ENCODE results near the gene CFAP77. TPM values are rescaled to one million over a fixed set of nuclear protein-coding genes. Genes with fewer than 3 reads are reported as not detected.
A peak's percentile ranks its signal among the peaks of the same experiment; 100 is the strongest.

CFAP77 gene
- total and polyA plus RNA-seq, 7 donors = not detected

- H3K27ac ChIP-seq = no peak overlapping the region
- no peak overlapping the region for H3K4me3 ChIP-seq
- no peak for TF ChIP-seq CTCF (IDR thresholded peaks at IDR 0.05)
- no peaks in the 10 kb centered on the region for H3K9me3 ChIP-seq
- H3K27me3 ChIP-seq (ENCODE audit: insufficient read depth in 3 of 3, low read length in 2 of 3) = peaks cover 0 to 23% (median 11%) of the 10 kb centered on the region in 3 donors
- no peak for DNase-seq
- H3K4me1 ChIP-seq = no peaks in the 10 kb centered on the region
- intact Hi-C loops (cut with DNase I) = no loop called here
- no peaks in the 10 kb centered on the region for H3K36me3 ChIP-seq (ENCODE audit: insufficient read depth in 1 of 2, low read depth in 1 of 2)
- ATAC-seq = no peak
- 58 to 80% (median 64%) methylated on average over 5 of the region's 5 CpGs for WGBS, 3 donors
These were observed 110.6 kb downstream of the CFAP77 start for GRCh38 chr9:132520612-132521011.

DNA sequence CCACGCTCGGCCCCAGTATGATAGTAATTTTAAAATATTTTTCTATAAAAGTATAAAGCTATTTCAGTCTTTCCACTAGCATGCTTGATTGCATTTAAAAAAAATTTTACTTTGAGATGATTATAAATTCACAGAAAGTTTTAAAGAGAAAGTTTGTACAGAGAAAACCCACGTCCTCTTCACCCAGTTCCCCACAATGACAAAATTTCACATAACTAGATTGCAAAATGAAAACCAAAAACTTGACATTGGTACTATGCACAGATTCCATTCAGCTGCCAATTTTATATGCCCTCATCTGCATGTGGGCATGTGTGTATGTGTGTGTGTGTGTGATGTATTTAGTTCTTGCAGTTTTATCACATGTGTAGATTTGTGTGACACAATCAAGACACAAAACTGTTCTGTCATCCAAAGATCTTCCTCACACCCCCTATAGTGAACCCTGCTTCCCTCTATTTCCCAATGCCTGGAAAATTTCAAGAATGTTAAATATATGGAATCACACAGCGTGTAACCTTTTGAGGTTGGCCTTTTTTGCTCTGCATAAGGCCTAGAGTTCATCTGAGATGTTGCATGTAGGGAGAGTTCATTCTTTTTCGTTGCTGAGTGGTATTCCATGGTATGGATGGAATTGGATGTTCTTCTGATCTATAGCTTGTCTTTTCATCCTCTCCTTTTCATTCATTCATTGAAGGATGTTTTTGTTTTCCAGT is 115.5 kb downstream of the CFAP77 start:
- no peak for DNase-seq
- Histone ChIP-seq H3K4me3 (no peak overlapping the region), H3K36me3 (ENCODE audit: insufficient read depth in 1 of 2, low read depth in 1 of 2) (no peaks in the 10 kb centered on the region), H3K27ac (no peak overlapping the region), H3K27me3 (ENCODE audit: insufficient read depth in 3 of 3, low read length in 2 of 3) (peaks cover 0 to 13% (median 0%) of the 10 kb centered on the region in 3 donors), H3K4me1 (no peaks in the 10 kb centered on the region), H3K9me3 (no peaks in the 10 kb centered on the region)
- 81 to 83% (median 81%) methylated on average over 5 of the region's 5 CpGs for WGBS, 3 donors
- TF ChIP-seq CTCF (IDR thresholded peaks at IDR 0.05) = no peak
- intact Hi-C loops (cut with DNase I) = no loop called here
- ATAC-seq = no peak

DNA sequence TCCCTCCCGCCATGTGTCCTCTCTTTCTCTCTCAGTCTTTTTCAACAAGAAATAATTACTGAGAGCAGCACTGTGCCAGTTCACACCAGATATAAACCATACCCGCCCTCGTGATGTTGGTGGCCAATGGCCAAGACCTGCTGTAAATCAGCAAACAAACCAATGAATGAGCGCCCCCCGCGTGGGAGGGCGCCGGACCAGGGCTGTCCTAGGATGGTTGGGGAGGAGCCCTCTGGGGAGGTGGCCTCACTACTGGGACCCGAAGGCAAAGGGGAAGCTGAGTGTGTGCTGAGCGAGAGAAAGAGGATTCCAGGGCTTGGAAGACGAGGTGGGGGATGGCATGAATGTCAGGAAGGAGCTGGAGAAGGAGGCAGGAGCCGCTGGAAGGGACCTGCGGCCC is 121.2 kb downstream of the CFAP77 start:
- WGBS, 3 donors = 29 to 31% (median 31%) methylated on average over 13 of the region's 13 CpGs
- Histone ChIP-seq H3K27ac (no peak overlapping the region), H3K9me3 (peaks cover 8% of the 10 kb centered on the region), H3K36me3 (ENCODE audit: insufficient read depth in 1 of 2, low read depth in 1 of 2) (no peaks in the 10 kb centered on the region), H3K4me1 (no peaks in the 10 kb centered on the region), H3K4me3 (no peak overlapping the region), H3K27me3 (ENCODE audit: insufficient read depth in 3 of 3, low read length in 2 of 3) (peaks cover 0 to 39% (median 9%) of the 10 kb centered on the region in 3 donors)
- DNase-seq = peak in 1 of 2 donors; percentile 28
- no peak for ATAC-seq
- intact Hi-C loops (cut with DNase I) = no loop called here
- TF ChIP-seq CTCF (IDR thresholded peaks at IDR 0.05) = no peak

DNA sequence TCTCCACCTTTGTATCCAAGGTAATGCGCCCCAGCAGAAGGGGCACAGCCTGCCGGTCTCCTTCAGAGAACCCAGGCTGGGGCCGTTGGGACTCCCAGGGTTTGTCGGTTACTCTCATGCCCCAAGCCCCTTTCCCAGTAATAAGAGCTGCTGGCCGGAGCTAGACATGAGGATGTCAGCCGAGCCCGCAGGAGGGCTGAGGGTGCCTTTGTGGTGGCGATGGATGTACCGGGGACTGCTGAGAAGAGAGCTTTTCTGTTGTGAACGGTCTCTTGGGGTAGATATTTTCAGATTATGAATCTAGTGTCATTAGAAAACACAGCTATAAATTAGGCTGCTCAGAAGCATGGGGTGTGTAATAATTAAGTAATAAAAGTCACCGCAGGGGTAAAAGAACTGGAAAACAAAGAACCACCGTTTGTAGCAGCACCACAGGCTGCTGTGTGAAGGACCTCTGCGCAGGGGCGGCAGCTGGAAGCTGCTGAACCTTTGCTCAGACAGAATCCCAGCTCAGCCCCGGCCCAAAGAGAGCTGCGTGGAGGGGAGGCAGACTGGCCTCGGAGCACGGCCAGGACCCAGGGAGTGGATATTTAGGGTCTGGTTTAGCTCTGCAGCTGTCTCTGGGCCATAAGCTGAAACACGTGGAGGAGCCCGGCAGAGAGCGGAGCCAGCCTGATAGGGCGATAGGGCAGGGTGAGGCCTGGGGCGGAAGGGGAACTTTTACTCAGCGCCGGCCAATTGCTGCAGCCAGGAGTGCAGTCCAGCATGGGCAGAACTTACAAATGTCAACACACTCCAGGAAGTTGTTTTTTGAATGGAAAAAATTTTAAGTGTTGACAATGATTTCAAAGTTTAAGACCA is 121.9 kb downstream of the CFAP77 start:
- no peak overlapping the region for H3K4me3 ChIP-seq
- no peaks in the 10 kb centered on the region for H3K4me1 ChIP-seq
- peaks cover 8% of the 10 kb centered on the region for H3K9me3 ChIP-seq
- WGBS, 3 donors = 58 to 65% (median 65%) methylated on average over 25 of the region's 25 CpGs
- H3K27ac ChIP-seq = no peak overlapping the region
- ATAC-seq (no peak), DNase-seq (peak in 1 of 2 donors; percentile 24)
- no peaks in the 10 kb centered on the region for H3K36me3 ChIP-seq (ENCODE audit: insufficient read depth in 1 of 2, low read depth in 1 of 2)
- no peak for TF ChIP-seq CTCF (IDR thresholded peaks at IDR 0.05)
- intact Hi-C loops (cut with DNase I) = no loop called here
- peaks cover 0 to 39% (median 9%) of the 10 kb centered on the region in 3 donors for H3K27me3 ChIP-seq (ENCODE audit: insufficient read depth in 3 of 3, low read length in 2 of 3)
